Islet precursor cell (in vitro differentiated cells): ENCODE data around the gene CLEC2D.
A peak's percentile ranks its signal among the peaks of the same experiment; 100 is the strongest.
"Not testable (repeated sequence)": the region's sequence is repeated elsewhere in the genome, so short reads cannot be mapped to it uniquely, and the experiment has no call there.

Experiments used
- DNase-seq: peaks from one replicate; pipeline ENCODE4 v3.0.0-alpha.2; 2018

The CLEC2D gene

GRCh38 chr12:9661720-9662119 is 7.8 kb upstream of the CLEC2D start:
- DNase-seq = no peak

- DNase-seq = peak; percentile 86
These were observed 7.0 kb upstream of the CLEC2D start for GRCh38 chr12:9662488-9662887.

- DNase-seq = no peak
These were observed 1.9 kb upstream of the CLEC2D start for GRCh38 chr12:9667403-9668160.

GRCh38 chr12:9668161-9669018 is 1.1 kb upstream of the CLEC2D start:
- no peak for DNase-seq

GRCh38 chr12:9669019-9669326 is 540 bp upstream of the CLEC2D start:
- DNase-seq = no peak

- not testable (repeated sequence) for DNase-seq
These were observed 2.8 kb downstream of the CLEC2D start for GRCh38 chr12:9672340-9672739.

- DNase-seq = peak; percentile 98
These were observed 4.1 kb downstream of the CLEC2D start for GRCh38 chr12:9673404-9674225.

- DNase-seq = no peak
These were observed 4.7 kb downstream of the CLEC2D start for GRCh38 chr12:9674226-9674590.

- not testable (repeated sequence) for DNase-seq
These were observed 13.0 kb downstream of the CLEC2D start for GRCh38 chr12:9682508-9682907.

GRCh38 chr12:9682949-9683348 is 13.4 kb downstream of the CLEC2D start:
- DNase-seq = not testable (repeated sequence)

GRCh38 chr12:9685366-9685765 is 15.9 kb downstream of the CLEC2D start:
- peak; percentile 59 for DNase-seq

- no peak for DNase-seq
These were observed 16.4 kb downstream of the CLEC2D start for GRCh38 chr12:9685915-9686314.

GRCh38 chr12:9687228-9687627 is 17.7 kb downstream of the CLEC2D start:
- peak; percentile 58 for DNase-seq

- no peak for DNase-seq
These were observed 23.4 kb downstream of the CLEC2D start for GRCh38 chr12:9692909-9693308.

- no peak for DNase-seq
These were observed 24.7 kb downstream of the CLEC2D start for GRCh38 chr12:9694241-9694640.

- peak; percentile 54 for DNase-seq
These were observed 25.6 kb downstream of the CLEC2D start for GRCh38 chr12:9695150-9695549.

- not testable (repeated sequence) for DNase-seq
These were observed 26.1 kb downstream of the CLEC2D start for GRCh38 chr12:9695661-9696060.

GRCh38 chr12:9697619-9698018 is 28.1 kb downstream of the CLEC2D start:
- DNase-seq = no peak

GRCh38 chr12:9698681-9699080 is 29.2 kb downstream of the CLEC2D start:
- no peak for DNase-seq

- DNase-seq = no peak
These were observed 29.9 kb downstream of the CLEC2D start for GRCh38 chr12:9699269-9699897.

- DNase-seq = no peak
These were observed 30.5 kb downstream of the CLEC2D start for GRCh38 chr12:9699898-9700605.

- no peak for DNase-seq
These were observed 31.1 kb downstream of the CLEC2D start for GRCh38 chr12:9700606-9700956.
